ENCODE measurements around the gene ZNF256. TPM values are rescaled to one million over a fixed set of nuclear protein-coding genes. Genes with fewer than 3 reads are reported as not detected.

Gene ZNF256
- total and polyA plus RNA-seq, 4 donors = 0.53 to 4.4 (median 1.1) TPM

- Histone ChIP-seq H3K4me1 (ENCODE audit: control insufficient read depth in 4 of 4, insufficient read depth in 4 of 4, low read length in 3 of 4) (no peaks in the 10 kb centered on the region), H3K9ac (ENCODE audit: low read depth in 1 of 2, low read length in 2 of 2) (no peak overlapping the region), H3K27me3 (ENCODE audit: control insufficient read depth in 4 of 4, insufficient read depth in 4 of 4, low read length in 3 of 4) (no peaks in the 10 kb centered on the region), H3K4me3 (ENCODE audit: low read depth in 1 of 3, low read length in 3 of 3) (peak overlapping the region in 2 of 3 donors; percentile 51 to 63), H3K36me3 (ENCODE audit: control insufficient read depth in 4 of 4, insufficient read depth in 3 of 4, low read depth in 1 of 4, low read length in 3 of 4) (no peaks in the 10 kb centered on the region), H3K27ac (ENCODE audit: low read depth in 1 of 2, low read length in 2 of 2) (no peak overlapping the region), H3K9me3 (ENCODE audit: control insufficient read depth in 4 of 4, low read length in 3 of 4) (peaks cover 29 to 60% (median 38%) of the 10 kb centered on the region in 4 donors)
- no peak for DNase-seq (ENCODE audit: low spot score)
- TF ChIP-seq ZBTB33 (IDR thresholded peaks at IDR 0.05) = no peak
- TF ChIP-seq MAX (IDR thresholded peaks at IDR 0.05) = no peak
- no peak for TF ChIP-seq TAF1 (conservative IDR thresholded peaks at IDR 0.05)
- TF ChIP-seq RXRA (IDR thresholded peaks at IDR 0.05) = no peak
- no peak for TF ChIP-seq ATF3 (IDR thresholded peaks at IDR 0.05)
- TF ChIP-seq EGR1 (IDR thresholded peaks at IDR 0.05; ENCODE audit: low read depth in 2 of 2) = no peak
- no peak for TF ChIP-seq REST (IDR thresholded peaks at IDR 0.05)
- 88% methylated on average over 4 of the region's 4 CpGs for WGBS
Measured at GRCh38 chr19:57954996-57955395, 7.5 kb upstream of the ZNF256 start.

GRCh38 chr19:57949702-57950101 lies 2.2 kb upstream of the ZNF256 start:
- Histone ChIP-seq H3K9ac (ENCODE audit: low read depth in 1 of 2, low read length in 2 of 2) (no peak overlapping the region), H3K27me3 (ENCODE audit: control insufficient read depth in 4 of 4, insufficient read depth in 4 of 4, low read length in 3 of 4) (no peaks in the 10 kb centered on the region), H3K4me1 (ENCODE audit: control insufficient read depth in 4 of 4, insufficient read depth in 4 of 4, low read length in 3 of 4) (peaks cover 0 to 7% (median 3%) of the 10 kb centered on the region in 4 donors), H3K27ac (ENCODE audit: low read depth in 1 of 2, low read length in 2 of 2) (no peak overlapping the region), H3K9me3 (ENCODE audit: control insufficient read depth in 4 of 4, low read length in 3 of 4) (peaks cover 20 to 54% (median 48%) of the 10 kb centered on the region in 4 donors), H3K4me3 (ENCODE audit: low read depth in 1 of 3, low read length in 3 of 3) (peak overlapping the region in 1 of 3 donors; percentile 36), H3K36me3 (ENCODE audit: control insufficient read depth in 4 of 4, insufficient read depth in 3 of 4, low read depth in 1 of 4, low read length in 3 of 4) (no peaks in the 10 kb centered on the region)
- 88% methylated on average over 12 of the region's 12 CpGs for WGBS
- DNase-seq (ENCODE audit: low spot score) = no peak
- no peak for TF ChIP-seq CTCF (IDR thresholded peaks at IDR 0.05; ENCODE audit: low read depth, low read length, missing input control)
- no peak for TF ChIP-seq JUND (IDR thresholded peaks at IDR 0.05)
- TF ChIP-seq FOXA1 (IDR thresholded peaks at IDR 0.05) = no peak
- TF ChIP-seq RXRA (IDR thresholded peaks at IDR 0.05) = no peak
- TF ChIP-seq RAD21 (IDR thresholded peaks at IDR 0.05) = no peak
- no peak for TF ChIP-seq HNF4A (conservative IDR thresholded peaks at IDR 0.05)
- TF ChIP-seq ZBTB33 (IDR thresholded peaks at IDR 0.05) = no peak

Data from liver (tissue), 9 donors.